Measurements from ENCODE around the gene PITRM1. TPM values are rescaled to one million over a fixed set of nuclear protein-coding genes. Genes with fewer than 3 reads are reported as not detected.

The PITRM1 gene
- total RNA-seq, 1 donor from 2014 or later, result 94.5 TPM

GRCh38 chr10:3098689-3099088 is 73.9 kb downstream of the PITRM1 start:
- no peak for ATAC-seq
- intact Hi-C loops (cut with micrococcal nuclease), result no loop called here
- no peak for DNase-seq

- intact Hi-C loops (cut with micrococcal nuclease), result no loop called here
- DNase-seq, result no peak
- no peak for ATAC-seq
Measured at GRCh38 chr10:3097160-3097559, 75.4 kb downstream of the PITRM1 start.

GRCh38 chr10:3096149-3096548 is 76.4 kb downstream of the PITRM1 start:
- ATAC-seq, result no peak
- DNase-seq, result no peak
- intact Hi-C loops (cut with micrococcal nuclease), result no loop called here

- intact Hi-C loops (cut with micrococcal nuclease), result no loop called here
- DNase-seq (no peak), ATAC-seq (peak; percentile 59)
Measured at GRCh38 chr10:3095373-3096139, 77.0 kb downstream of the PITRM1 start.

- ATAC-seq (no peak), DNase-seq (no peak)
- intact Hi-C loops (cut with micrococcal nuclease), result no loop called here
Measured at GRCh38 chr10:3094609-3095036, 78.0 kb downstream of the PITRM1 start.

- DNase-seq (no peak), ATAC-seq (no peak)
- intact Hi-C loops (cut with micrococcal nuclease), result no loop called here
Measured at GRCh38 chr10:3093996-3094395, 78.6 kb downstream of the PITRM1 start.

GRCh38 chr10:3091921-3092320 is 80.7 kb downstream of the PITRM1 start:
- ATAC-seq, result no peak
- intact Hi-C loops (cut with micrococcal nuclease), result no loop called here
- no peak for DNase-seq

- intact Hi-C loops (cut with micrococcal nuclease), result no loop called here
- peak; percentile 73 for DNase-seq
- ATAC-seq, result peak; percentile 73
Measured at GRCh38 chr10:3090914-3091787, 81.4 kb downstream of the PITRM1 start.

- ATAC-seq, result no peak
- intact Hi-C loops (cut with micrococcal nuclease), result no loop called here
- DNase-seq, result no peak
Measured at GRCh38 chr10:3090388-3090787, 82.2 kb downstream of the PITRM1 start.

Other genes with a start within 250 kb of the PITRM1 start
- gene PFKP, start 105.2 kb downstream of the PITRM1 start, total RNA-seq, result 178 TPM